Fibroblast of mammary gland (primary cell): ENCODE results near the gene CDK2AP2.
"Not testable (repeated sequence)": the region's sequence is repeated elsewhere in the genome, so short reads cannot be mapped to it uniquely, and the experiment has no call there.

ENCODE experiments used
- DNase-seq: peaks from one replicate; pipeline ENCODE4 v3.0.0-alpha.2; 2010; ENCODE audit warnings: low read depth
- H3K4me3 ChIP-seq: 2 replicates; pipeline ENCODE4 v1.5.1; 2011; ENCODE audit warnings: low read depth, mild to moderate bottlenecking, low read length, moderate library complexity; ENCODE audit not compliant: control insufficient read depth
- TF ChIP-seq, protein P1 (sequence below): conservative IDR thresholded peaks from 2 replicates; pipeline ENCODE4 v1.5.1; 2011; ENCODE audit warnings: low read depth, low read length, inconsistent platforms; ENCODE audit not compliant: control insufficient read depth, insufficient read depth

Gene CDK2AP2

DNA sequence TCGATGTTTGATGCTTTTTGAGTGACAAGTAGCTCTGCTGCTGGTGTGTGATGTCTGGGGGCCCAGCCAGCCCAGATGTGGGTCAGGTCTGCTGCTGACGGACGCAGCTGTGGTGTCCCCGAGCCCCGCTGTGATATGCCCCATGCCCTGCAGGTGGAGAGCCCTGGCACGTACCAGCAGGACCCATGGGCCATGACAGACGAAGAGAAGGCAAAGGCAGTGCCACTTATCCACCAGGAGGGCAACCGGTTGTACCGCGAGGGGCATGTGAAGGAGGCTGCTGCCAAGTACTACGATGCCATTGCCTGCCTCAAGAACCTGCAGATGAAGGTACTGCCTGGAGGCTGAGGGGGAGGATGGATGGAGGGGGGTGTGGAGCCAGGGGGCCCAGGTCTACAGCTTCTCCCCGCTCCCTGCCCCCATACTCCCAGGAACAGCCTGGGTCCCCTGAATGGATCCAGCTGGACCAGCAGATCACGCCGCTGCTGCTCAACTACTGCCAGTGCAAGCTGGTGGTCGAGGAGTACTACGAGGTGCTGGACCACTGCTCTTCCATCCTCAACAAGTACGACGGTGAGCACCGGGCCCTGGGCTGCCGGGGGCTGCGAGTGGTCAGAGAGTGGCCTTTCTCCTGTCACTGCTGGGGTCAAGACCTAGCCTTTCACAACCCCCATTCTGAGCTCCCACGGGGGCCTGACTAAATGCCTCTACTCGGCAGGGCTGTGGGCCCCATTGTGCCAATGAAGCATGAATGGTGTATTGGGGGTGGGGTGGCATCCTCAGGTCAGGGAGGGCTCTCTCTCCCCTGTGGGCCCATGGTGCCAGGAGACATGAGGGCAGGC, 17.9 kb downstream of the CDK2AP2 start:
- no peak for DNase-seq
- no peak overlapping the region for H3K4me3 ChIP-seq
- TF ChIP-seq, protein P1, sequence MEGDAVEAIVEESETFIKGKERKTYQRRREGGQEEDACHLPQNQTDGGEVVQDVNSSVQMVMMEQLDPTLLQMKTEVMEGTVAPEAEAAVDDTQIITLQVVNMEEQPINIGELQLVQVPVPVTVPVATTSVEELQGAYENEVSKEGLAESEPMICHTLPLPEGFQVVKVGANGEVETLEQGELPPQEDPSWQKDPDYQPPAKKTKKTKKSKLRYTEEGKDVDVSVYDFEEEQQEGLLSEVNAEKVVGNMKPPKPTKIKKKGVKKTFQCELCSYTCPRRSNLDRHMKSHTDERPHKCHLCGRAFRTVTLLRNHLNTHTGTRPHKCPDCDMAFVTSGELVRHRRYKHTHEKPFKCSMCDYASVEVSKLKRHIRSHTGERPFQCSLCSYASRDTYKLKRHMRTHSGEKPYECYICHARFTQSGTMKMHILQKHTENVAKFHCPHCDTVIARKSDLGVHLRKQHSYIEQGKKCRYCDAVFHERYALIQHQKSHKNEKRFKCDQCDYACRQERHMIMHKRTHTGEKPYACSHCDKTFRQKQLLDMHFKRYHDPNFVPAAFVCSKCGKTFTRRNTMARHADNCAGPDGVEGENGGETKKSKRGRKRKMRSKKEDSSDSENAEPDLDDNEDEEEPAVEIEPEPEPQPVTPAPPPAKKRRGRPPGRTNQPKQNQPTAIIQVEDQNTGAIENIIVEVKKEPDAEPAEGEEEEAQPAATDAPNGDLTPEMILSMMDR: no peak

DNA sequence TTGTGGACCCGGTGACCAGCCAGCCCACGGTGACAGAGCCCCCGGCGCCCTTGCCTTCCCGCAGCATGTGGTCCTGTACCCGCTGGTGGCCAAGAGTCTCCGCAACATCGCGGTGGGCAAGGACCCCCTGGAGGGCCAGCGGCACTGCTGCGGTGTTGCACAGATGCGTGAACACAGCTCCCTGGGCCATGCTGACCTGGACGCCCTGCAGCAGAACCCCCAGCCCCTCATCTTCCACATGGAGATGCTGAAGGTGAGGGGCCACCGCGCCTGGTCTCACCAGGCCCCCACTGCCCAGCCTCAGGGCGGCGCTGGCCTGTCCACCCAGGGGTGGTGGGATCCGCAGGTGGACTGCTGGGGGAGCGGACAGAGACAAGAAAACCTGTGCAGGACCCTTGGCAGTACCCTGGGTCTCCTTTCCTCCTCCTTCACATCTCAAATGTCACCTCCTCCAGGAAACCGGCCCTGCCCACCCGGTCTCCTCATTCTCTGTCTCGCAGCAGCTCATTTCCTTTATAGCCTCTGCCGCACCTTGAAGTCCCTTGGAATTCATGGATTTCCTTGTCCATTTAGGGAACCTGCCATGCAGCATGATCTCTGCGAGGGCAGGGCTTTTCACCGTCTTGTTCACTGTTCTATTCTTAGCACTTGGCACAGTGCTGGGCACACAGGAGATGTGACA, 18.6 kb downstream of the CDK2AP2 start:
- DNase-seq: no peak
- no peak overlapping the region for H3K4me3 ChIP-seq

GRCh38 chr11:67486481-67487195, 21.3 kb downstream of the CDK2AP2 start:
- no peak overlapping the region for H3K4me3 ChIP-seq
- TF ChIP-seq, protein P1: no peak
- DNase-seq: no peak

More for the DNA sequence above, 18.6 kb downstream of the CDK2AP2 start:
- TF ChIP-seq, protein P1: no peak

DNA sequence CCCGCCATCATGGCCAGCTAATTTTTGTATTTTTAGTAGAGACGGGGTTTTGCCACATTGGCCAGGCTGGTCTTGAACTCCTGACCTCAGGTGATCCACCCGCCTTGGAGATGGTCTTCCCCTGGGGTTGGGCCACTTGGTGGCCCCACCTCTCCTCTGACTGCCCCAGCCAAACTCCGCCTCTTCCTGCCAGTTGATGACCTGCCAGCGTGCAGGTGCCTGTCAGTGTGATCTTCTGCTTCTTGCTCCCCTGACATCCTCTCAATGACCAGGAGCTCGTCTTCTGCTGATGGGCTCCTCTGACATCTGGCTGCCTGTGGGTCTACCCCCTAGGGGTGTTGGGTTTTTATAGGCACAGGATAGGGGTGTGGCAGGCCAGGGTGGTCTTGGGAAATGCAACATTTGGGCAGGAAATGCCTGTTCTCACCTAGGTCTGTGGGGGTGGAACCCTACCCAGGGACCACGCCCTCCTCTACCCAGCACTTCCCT, 22.0 kb downstream of the CDK2AP2 start:
- not testable (repeated sequence) for DNase-seq, H3K4me3 ChIP-seq

DNA sequence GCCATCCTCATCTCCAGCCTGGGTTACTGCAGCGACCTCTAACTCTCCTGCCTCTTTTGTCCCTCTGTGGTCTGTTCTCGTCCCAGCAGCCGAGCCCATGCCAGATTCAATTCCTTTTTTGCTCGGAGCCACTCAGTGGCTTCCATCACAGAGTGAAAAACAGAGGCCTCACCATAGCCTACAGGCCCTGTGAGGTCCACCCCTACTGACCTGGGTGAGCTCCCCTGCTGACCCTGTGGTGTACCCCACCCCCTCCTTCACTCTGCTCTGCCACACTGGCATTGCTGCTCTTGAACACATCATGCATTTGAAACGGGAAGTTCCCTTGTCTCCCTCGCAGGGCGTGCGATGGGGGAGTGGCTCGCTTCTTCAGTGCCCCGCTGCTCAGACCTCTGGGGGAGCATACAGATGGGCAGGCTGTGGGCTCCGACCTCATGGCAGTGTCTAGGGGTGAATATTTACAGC, 23.1 kb downstream of the CDK2AP2 start:
- DNase-seq: no peak
- TF ChIP-seq, protein P1: no peak
- no peak overlapping the region for H3K4me3 ChIP-seq

GRCh38 chr11:67483831-67484665, 23.9 kb downstream of the CDK2AP2 start:
- no peak for DNase-seq

More at GRCh38 chr11:67483831-67484665, 23.9 kb downstream of the CDK2AP2 start:
- H3K4me3 ChIP-seq: no peak overlapping the region
- TF ChIP-seq, protein P1: no peak
